Glutamatergic neuron (in vitro differentiated cells): ENCODE results near the gene TEX19. TPM values are rescaled to one million over a fixed set of nuclear protein-coding genes. Genes with fewer than 3 reads are reported as not detected.
A peak's percentile ranks its signal among the peaks of the same experiment; 100 is the strongest.

ENCODE experiments used
- DNase-seq: peaks from one replicate; pipeline ENCODE4 v3.0.0; 2022
- H3K27ac Mint-ChIP-seq: one replicate; pipeline ENCODE4 v1.8.0; 2020; ENCODE audit warnings: mild to moderate bottlenecking, mixed read lengths, inconsistent platforms; ENCODE audit not compliant: unreplicated experiment
- H3K27me3 Mint-ChIP-seq: one replicate; pipeline ENCODE4 v1.8.0; 2020; ENCODE audit warnings: mild to moderate bottlenecking, moderate library complexity, mixed read lengths, inconsistent platforms; ENCODE audit not compliant: unreplicated experiment
- H3K36me3 Mint-ChIP-seq: one replicate; pipeline ENCODE4 v1.8.0; 2020; ENCODE audit warnings: mild to moderate bottlenecking, mixed read lengths, inconsistent platforms; ENCODE audit not compliant: unreplicated experiment
- H3K4me1 Mint-ChIP-seq: one replicate; pipeline ENCODE4 v1.8.0; 2020; ENCODE audit warnings: mild to moderate bottlenecking, low read depth, mixed read lengths, inconsistent platforms; ENCODE audit not compliant: unreplicated experiment
- H3K4me3 Mint-ChIP-seq: one replicate; pipeline ENCODE4 v1.8.0; 2020; ENCODE audit warnings: mild to moderate bottlenecking, mixed read lengths, inconsistent platforms; ENCODE audit not compliant: unreplicated experiment
- H3K9me3 Mint-ChIP-seq: one replicate; pipeline ENCODE4 v1.8.0; 2020; ENCODE audit warnings: mild to moderate bottlenecking, moderate library complexity, mixed read lengths, inconsistent platforms; ENCODE audit not compliant: unreplicated experiment
- CTCF ChIP-seq: fragments of 200-600 bp; sonication (generic); IDR thresholded peaks from one replicate; pipeline ENCODE4 v1.5.0; 2021; ENCODE audit not compliant: partially characterized antibody, unreplicated experiment
- total RNA-seq: library from RNA; stranded (reverse); fragmentation: NEBNext Ultra II Directional; extraction: Animal tissue kit (Norgen Biotek cat#: 25700); gene quantifications from one replicate; pipeline ENCODE4 v1.2.1, GENCODE V29; 2021; ENCODE audit not compliant: unreplicated experiment

TEX19 gene
- total RNA-seq, 1 donor from 2014 or later, result not detected

GRCh38 chr17:82406131-82406671, 47.2 kb downstream of the TEX19 start:
- no peak for TF ChIP-seq CTCF
- H3K9me3 Mint-ChIP-seq, result no peaks in the 10 kb centered on the region
- no peaks in the 10 kb centered on the region for H3K36me3 Mint-ChIP-seq
- H3K4me1 Mint-ChIP-seq, result peaks cover 8% of the 10 kb centered on the region
- peaks cover 1% of the 10 kb centered on the region for H3K27me3 Mint-ChIP-seq
- DNase-seq, result no peak
- no peak overlapping the region for H3K4me3 Mint-ChIP-seq
- H3K27ac Mint-ChIP-seq, result no peak overlapping the region

GRCh38 chr17:82407255-82407654, 48.2 kb downstream of the TEX19 start:
- H3K9me3 Mint-ChIP-seq, result no peaks in the 10 kb centered on the region
- H3K27ac Mint-ChIP-seq, result no peak overlapping the region

GRCh38 chr17:82408288-82408937, 49.4 kb downstream of the TEX19 start:
- no peak for DNase-seq
- Mint-ChIP-seq H3K9me3 (no peaks in the 10 kb centered on the region), H3K36me3 (no peaks in the 10 kb centered on the region), H3K27ac (peak overlapping the region; percentile 17), H3K4me3 (no peak overlapping the region), H3K27me3 (peaks cover 1% of the 10 kb centered on the region), H3K4me1 (peaks cover 10% of the 10 kb centered on the region)
- TF ChIP-seq CTCF, result no peak

More at GRCh38 chr17:82407255-82407654, 48.2 kb downstream of the TEX19 start:
- TF ChIP-seq CTCF, result no peak
- Mint-ChIP-seq H3K4me3 (no peak overlapping the region), H3K4me1 (peaks cover 8% of the 10 kb centered on the region), H3K36me3 (no peaks in the 10 kb centered on the region), H3K27me3 (peaks cover 1% of the 10 kb centered on the region)
- no peak for DNase-seq

GRCh38 chr17:82408938-82409318, 49.9 kb downstream of the TEX19 start:
- H3K4me1 Mint-ChIP-seq, result peaks cover 10% of the 10 kb centered on the region
- TF ChIP-seq CTCF, result no peak
- no peaks in the 10 kb centered on the region for H3K9me3 Mint-ChIP-seq
- no peak overlapping the region for H3K27ac Mint-ChIP-seq
- peaks cover 1% of the 10 kb centered on the region for H3K27me3 Mint-ChIP-seq
- no peaks in the 10 kb centered on the region for H3K36me3 Mint-ChIP-seq
- H3K4me3 Mint-ChIP-seq, result no peak overlapping the region
- no peak for DNase-seq

GRCh38 chr17:82410014-82410716, 51.1 kb downstream of the TEX19 start:
- H3K27ac Mint-ChIP-seq, result no peak overlapping the region
- no peak overlapping the region for H3K4me3 Mint-ChIP-seq
- no peaks in the 10 kb centered on the region for H3K9me3 Mint-ChIP-seq
- H3K36me3 Mint-ChIP-seq, result no peaks in the 10 kb centered on the region
- peaks cover 14% of the 10 kb centered on the region for H3K4me1 Mint-ChIP-seq
- DNase-seq, result no peak
- peaks cover 1% of the 10 kb centered on the region for H3K27me3 Mint-ChIP-seq
- TF ChIP-seq CTCF, result no peak
